ENCODE measurements around the gene ACTR10. TPM values are rescaled to one million over a fixed set of nuclear protein-coding genes. Genes with fewer than 3 reads are reported as not detected.

ACTR10 gene
- 50.6 and 70.2 TPM in 2 replicates for total RNA-seq (2014; rRNA removed; shearing (Covaris generic))

DNA sequence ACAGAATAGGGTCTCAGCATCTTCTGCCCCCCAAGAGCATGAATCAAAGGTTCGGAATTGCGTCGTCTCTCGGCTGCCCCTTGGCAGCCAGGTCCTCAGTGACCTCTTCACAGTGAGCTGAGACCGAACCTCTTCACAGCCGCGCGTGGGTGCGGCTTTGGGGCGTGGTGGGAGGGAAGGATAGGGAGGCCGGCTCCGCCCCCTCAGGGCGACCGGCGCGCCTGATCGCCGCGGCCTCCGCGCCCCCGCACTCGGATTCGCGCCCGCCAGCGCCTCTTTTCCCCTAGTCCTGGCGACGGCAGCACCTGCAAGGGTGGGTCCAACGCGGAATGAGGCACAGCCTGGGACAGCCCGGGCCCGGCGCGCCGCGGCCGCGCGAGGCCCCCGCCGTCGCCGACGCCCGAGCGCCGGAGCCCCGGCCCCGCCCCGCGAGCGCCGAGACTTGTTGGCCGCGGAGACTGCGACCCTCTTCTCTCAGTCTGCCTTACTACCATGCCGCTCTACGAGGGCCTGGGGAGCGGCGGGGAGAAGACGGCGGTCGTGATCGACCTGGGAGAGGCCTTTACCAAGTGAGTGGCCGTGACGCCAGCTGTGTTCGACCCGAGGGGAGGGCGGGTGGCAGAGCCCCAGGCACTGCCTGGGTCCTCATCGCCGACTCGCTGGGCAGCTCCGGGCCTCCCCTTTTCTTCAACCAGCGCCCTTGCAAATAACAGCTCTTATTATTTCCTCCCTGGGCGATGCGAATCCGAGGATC, at the start of gene ACTR10:
TSS of gene ACTR10 (plus strand) at position 424 of the 754 bp plus-strand sequence. CDS start at position 493, 69 bp downstream.
- peak; percentile 80 for DNase-seq (ENCODE audit: low read depth)

DNA sequence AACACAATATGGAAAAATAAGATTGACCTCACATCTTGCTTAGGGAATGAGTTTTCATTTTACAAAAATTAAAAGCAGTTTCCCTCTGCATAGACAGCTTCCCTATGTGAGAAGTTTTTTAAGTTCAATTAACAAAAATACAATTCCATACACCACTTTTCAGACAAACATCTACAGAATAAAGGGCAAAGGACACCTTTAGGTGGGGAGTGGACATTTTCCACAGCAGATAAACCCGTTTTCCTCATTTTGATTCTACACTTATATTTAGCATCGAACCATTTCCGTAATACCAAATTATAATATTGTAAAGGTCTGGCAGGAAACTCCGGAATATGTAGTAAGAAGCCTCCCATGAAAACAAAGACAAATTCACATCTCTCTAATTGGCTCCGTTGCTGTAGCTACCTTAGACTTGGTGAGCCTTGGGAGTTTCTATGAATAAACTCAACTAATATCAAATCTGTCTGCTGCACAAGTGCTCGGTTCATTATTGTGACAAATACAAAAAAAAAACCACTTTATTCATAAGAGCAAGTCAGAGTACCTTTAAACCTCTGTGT, 49.6 kb upstream of the ACTR10 start:
- DNase-seq (ENCODE audit: low read depth): no peak

DNA sequence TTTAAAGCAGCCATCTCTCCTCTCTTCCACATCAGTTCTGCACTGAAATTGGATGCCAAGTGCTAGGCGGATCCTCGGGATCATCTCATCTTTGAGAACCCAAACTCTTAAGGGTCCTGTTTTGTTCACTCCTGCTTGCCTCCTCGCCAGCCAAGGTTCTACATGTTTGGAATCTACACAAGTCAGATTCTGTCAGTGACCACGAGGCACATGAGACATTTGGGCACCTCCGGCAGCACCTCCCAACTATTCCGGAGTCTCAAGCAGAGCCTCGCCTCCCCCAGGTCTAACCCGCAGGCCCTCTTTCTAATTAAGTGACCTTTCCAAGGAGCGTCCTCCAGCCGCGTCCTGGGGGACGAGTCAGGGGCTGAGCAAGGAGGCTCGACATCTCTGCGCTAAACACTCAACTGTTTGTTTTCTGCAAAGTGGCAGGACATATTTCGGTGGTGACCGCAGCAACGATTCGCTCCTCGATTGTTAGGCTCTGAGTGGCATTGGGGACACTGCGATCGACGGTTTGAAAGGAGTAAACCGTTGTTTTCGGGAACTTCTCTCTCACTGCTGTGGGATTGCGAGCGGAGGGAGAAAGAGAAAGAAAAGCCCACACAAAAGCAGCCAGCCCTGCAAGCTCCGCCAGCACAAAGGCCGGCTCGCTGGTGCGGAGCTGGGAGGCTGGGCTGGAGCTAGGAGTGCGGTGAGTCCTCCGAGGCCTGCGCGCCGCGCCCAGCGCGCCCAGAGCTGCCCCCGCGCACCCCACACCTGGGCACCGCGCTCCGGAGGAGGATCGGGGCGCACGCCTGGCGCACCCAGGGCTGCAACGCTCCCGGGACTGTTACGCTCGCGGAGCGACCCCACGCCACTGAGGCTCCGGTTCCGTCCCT, 48.6 kb upstream of the ACTR10 start:
- DNase-seq (ENCODE audit: low read depth): peak; percentile 40

DNA sequence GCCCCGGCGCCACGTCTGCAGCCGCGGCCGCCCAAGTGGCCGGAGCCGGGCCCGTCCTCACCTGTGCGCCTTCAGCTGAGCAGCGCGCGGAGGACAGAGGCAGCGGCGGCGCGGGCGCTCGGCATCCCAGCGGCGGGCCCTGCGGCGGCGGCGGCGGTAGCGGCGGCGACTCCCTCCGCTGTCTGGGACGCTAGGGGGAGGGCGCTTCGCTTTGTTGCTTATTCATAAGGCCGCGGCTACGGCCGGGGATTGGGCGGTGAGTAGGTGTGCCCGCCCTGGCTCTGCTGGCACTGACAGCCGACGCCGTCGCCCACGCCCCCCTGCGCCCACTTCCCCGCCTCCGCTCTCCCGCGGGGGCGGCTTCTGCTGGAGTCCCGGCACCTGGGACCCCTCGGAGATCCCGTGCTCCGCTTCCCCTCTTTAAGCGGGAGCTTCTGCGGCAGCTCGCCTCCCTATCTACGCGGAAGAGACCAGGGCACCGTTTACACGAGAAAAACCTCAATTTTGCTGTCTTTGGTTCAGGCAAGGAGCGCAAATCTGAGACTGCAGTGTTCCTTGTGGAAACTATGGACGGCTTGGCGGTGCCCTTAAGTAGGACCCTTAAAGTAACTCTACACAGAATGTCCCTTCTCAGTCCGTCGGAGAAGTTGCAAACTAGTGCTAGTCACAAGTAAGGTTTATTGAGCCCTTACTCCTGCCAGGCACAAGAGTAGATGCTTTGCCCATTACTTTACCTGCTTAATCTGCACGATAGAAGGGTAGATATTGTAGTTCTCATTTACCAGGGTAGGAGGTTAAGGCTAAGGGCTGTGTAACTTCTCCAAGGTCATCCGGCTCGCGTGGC, 47.7 kb upstream of the ACTR10 start, which contains the start of gene ARMH4:
TSS of gene ARMH4 (minus strand) at position 200 of the 844 bp plus-strand sequence. CDS start 12,855 bp downstream, outside the sequence.
- DNase-seq (ENCODE audit: low read depth): peak; percentile 80

DNA sequence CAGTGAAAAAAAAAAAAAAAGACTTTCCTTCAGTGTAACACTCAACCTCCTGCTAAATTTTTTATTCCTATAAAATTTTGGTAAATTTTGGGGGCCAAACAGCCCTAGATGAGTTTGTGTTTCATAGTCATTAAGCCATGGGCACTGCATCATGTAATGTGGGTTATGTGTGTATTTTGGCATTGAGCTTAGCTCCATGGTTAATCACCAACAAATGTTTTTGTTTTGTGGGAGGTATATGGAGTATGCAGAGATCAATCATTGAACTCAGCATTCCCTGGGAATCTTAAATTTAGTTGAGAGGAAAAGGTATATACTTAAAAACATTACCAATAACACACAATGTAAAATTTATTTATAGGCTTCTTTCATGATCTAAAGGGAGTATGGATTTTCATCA, 39.4 kb upstream of the ACTR10 start:
- no peak for DNase-seq (ENCODE audit: low read depth)

DNA sequence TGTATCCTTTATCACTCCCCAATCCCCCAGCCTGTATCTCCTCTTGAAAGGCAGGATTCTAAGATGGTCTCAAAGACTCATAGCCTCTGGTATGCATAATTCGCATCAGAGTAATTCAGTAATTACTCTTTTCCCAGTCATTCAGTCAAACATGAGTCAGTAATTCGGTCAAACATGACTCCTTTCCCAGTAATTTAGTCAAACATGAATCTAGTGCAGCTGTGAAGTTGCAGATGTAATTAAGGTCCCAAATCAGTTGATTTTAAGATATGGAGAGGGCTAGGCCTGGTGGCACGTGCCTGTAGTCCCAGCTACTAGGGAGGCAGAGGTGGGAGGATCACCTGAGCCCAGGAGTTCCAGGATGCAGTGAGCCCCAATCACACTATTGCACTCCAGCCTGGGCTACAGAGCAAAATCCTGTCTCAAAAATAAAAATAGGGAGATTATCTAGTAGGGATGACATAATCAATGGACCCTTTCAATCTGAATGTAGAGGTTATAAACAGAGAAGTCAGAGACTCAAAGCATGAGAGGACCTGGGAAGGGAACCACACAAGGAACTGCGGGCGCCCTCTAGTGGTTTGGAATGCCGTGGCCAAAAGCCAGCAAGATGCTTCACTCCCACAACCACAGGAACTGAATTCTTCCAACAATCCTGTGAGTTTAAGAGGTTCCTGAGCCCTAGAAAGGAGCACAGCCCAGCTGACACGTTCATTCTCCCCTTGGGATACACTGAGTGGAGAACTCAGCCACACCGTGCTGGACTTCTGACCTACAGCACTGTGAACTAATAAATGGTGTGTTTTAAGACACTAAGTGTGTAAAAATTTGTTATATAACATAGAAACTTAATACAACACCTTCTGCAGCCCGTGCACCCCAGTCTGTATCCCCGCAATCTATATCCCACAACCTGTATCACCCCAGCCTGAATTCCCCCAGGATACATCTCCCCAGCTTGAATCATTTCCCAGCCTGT, 33.7 kb upstream of the ACTR10 start:
- DNase-seq (ENCODE audit: low read depth): peak; percentile 80

DNA sequence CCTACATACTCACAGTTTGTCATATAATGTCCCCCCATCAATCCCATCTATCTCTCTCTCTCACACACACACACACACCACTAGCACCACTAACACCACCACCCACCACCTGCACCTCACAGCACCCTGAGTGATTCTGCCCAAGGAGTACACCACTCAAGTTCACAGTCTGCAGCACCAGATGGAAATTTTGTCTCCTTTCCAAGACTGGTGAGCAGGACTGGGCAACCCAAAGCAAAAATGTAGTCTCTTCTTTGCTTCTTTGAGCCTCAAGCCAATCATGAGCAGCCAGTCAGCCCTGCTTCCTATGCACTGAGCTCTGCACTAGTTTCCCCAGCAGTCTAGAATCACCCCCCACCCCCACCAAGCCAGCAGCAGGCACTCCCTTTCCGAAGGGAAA, 32.9 kb upstream of the ACTR10 start:
- no peak for DNase-seq (ENCODE audit: low read depth)

DNA sequence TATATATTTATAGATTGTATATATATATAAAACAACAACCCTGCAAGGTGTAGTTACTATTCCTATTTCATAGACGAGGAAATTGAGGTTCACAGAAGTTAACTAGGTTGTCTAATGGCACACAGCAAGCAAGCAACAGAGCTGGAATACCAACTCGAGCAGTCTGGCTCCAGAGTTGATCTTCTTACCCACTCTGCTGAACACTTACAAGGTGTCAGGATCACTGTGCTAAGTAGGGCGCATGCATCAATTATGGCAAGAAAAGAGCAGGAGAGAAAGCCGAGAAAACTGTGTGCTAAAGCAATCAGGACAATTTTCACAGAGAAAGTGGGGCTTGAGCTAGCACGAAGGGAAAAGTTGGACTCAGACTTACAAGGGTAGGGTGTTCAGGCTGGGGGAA, 32.1 kb upstream of the ACTR10 start:
- DNase-seq (ENCODE audit: low read depth): no peak

DNA sequence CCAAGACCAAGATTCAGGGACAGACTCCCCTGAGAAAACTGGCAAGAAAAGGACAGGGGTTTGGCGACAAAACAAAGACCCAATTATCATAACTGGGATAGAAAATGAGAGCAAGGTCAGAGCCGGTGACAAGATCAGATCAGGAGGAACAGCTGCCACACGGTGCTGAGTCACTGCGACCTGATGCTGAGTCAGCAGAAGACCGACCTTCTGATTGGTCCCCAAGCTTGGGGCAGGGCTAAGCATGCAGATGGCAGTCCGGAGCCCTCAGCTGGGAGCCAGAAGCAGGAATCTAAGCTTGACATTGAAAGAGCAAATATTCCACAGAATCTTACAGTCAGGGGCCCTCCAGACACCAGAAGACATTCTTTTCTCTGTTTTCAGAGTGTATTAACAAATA, 28.9 kb upstream of the ACTR10 start:
- DNase-seq (ENCODE audit: low read depth): peak; percentile 88

DNA sequence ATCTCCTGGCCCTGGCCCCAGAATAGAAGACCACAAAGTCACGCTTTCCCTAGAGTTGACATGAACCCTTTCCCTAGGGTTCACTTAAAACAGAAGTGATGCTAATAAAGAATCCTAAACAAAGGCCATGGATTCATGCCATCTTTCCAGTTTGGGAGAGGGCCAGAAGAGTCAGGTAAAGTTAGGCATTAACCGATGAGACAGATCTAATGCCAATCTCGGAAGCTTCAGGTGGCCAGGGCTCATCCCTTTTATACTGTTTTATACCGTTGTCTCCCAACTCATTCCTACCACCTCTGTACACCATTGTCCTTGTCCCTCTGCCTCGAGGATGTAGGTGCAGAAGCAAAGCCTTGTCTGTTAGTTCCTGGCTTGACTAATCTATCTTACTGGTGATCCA, 22.8 kb upstream of the ACTR10 start:
- DNase-seq (ENCODE audit: low read depth): no peak

DNA sequence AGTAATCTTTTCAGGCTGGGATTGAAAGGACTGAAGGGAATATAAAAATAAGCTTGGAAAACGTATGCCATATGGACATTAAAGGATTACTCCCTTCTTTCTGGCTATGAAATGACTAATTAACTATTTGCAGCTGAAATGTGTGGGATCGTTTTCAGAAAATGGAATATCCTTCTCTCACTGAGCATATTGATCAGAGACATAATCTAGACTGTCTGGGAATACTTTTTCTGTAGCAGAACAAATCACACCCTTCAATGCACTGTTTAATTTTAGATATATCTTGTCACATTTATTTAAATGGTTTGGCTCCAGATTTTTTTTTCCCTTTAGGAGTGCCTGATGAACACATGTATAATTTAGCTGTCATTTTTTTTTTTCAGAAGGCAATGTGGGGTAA, 10.8 kb upstream of the ACTR10 start:
- no peak for DNase-seq (ENCODE audit: low read depth)

DNA sequence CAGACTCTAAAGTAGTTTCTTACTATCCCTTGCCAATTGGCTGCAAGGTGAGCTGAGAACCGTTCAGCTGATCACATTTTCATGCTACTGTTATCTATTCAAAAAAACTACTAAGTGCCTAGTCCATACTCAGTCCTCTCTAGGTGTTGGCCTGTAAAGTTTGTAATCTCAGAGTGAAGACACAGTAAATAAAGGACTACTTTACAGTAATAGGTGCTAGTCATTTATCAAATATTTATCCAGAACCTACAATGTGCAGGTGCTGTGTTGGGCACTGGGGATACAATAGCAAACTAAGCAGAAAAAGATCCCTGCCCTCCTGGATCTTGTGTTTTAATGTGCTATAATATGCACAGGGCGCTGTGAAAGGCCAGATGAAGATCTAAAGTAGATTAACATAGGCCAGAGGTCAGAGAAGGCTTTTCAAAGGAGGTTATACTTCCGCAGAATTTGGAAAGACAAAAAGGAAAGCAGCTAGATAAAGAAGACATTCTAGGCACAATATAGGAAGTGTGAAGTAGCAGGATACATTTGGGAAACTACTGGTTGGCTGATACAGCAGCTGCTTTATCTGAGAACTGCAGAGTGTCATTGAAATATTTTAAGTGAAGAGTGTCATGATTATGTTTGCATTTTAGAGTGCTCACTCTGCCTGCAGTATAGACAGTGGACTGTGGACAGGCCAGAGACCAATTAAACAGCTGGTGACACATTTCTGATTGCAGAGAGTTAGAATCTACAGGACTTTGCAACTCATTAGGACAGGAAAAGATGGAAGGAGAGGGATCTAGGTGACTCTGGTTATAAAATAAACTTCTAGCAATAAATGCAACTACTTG, 8.0 kb upstream of the ACTR10 start:
- DNase-seq (ENCODE audit: low read depth): no peak

DNA sequence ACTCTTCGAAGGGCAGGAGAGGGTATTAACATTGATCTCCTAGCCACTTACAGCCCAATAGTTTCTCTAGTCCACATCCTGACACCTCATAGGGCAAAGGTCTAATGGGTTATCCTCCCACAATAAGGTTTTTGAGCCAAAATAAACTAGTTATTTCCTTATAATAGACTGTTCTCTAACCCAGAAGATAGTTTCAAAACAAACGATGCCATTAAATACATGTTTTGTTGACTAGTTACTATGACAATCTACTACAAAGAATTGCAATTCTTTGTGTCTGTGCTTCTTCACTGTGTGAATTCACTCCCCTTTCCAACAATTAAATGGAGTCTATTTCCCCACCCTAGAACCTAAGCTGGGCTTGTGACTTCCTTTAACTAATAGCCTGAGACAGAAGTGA, 6.4 kb upstream of the ACTR10 start:
- DNase-seq (ENCODE audit: low read depth): peak; percentile 20

DNA sequence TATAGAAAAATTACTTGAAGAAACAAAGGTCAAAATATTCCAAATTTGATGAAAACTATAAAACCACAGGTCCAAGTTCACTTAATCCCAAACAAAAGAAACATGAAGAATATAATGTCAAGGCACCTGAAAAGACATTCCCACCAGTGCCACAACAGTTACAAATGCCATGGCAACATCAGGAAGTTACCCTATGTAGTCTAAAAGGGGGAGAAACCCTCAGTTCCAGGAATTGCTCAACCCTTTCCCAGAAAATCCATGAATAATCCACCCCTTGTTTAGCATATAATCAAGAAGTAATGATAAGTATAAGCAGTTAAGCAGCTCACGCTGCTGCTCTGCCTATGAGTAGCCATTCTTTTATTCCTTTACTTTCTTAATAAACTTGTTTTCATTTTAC, 3.8 kb upstream of the ACTR10 start:
- DNase-seq (ENCODE audit: low read depth): no peak

DNA sequence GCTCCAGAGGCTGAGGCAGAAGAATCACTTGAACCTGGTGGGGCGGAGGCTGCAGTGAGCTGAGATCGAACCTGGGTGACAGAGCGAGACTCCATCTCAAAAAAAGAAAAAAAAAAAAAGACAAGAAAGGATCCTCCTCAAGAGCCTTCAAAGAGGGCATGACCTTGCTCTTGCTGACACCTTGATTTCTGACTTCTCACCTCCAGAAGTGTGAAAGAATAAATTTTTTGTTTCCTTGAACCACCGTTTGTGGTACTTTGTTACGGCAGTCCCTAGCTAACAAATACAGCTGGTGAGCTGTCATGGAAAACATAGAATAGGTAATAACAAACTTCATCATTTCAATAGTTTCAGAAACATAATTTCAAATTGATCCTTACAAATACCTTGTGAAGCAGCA, 1.9 kb upstream of the ACTR10 start:
- DNase-seq (ENCODE audit: low read depth): no peak

DNA sequence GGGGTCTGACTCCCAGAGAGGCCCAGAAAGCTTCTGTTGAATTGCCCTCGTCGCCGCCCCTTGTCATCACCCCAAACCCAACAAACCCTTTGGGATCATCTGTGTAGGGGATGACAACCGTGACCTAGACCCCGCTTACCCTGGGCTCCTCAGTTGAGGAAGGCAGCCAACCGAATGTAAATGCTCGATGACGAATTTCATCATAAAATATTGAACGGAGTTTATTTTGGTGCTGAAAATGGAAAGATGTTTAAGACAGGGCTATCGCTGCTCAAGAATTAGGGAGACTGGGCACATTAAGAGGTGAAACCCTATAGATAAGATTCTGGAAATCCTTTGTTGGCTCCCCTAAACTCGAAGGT, 512 bp downstream of the ACTR10 start:
- DNase-seq (ENCODE audit: low read depth): no peak

DNA sequence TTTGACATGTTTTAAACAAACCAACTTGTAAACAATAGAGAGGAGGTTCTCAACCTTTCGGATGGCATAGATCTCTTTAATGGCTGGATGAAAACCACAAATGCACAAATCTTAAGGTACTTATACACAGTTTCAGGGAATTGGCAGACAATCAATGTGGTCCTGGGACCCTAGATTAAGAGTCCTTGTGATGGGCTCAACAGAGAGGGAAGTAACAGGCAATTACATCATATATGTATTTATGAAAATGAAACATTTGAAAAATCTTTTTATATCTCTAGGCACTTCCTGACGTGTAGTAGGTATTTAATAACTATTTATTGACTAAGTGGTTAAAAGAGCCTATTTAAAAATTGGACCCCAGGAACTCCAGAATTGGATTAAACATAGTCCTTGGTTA, 897 bp downstream of the ACTR10 start:
- no peak for DNase-seq (ENCODE audit: low read depth)

DNA sequence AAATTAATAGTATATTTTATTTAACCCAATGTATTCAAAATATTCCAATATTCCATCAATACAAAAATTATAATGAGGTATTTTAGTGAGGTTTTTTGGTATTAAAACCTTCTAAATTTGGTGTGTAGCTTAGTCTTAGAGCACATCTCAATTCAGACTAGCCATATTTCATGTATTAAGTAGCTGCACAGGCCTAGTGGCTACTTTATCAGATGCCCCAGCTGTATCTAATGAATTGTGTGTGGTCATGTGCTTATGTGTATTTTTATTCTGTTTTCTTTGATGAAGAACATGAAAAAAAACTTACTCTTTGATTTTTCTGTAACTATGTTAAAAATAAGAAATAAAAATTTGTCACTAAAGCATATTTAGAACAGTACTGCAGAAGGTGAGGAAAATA, 13.2 kb downstream of the ACTR10 start:
- DNase-seq (ENCODE audit: low read depth): no peak

DNA sequence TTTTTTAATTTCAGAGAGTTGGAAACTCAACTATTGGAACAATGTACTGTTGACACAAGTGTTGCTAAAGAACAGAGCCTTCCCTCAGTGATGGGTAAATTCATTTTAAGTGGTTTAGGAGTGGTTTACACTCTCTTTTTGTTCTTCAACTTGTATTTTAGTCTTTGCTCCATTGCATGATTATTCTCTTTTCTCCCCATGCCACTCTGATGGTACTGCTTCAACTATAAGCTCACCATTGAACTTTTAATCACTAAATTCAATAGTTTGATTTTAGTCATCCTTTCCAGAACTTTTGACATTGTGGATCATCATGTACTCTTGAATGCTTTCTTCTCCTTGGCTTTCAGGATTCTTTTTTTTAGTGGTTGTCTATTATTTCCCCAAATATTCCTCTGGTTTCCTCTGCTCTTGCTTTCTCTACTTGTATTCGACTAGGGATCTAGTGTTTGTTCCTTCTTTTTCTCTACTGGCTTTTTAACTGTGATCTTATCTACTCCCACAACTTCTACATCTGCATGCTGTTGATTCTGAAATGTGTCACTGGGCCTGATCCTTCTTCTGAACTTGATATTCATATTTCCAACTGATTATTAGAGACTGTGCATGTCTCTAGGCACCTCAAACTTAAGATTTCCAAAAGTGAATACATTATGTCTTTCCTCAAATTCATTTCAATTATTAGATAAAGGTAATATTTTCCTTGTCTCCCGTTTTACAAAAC, 15.4 kb downstream of the ACTR10 start:
- no peak for DNase-seq (ENCODE audit: low read depth)

Measured in M059J (cell line).